Peyer's patch (tissue), 4 donors: ENCODE measurements around the gene PCBP3. TPM values are rescaled to one million over a fixed set of nuclear protein-coding genes. Genes with fewer than 3 reads are reported as not detected.
A peak's percentile ranks its signal among the peaks of the same experiment; 100 is the strongest.

Experiments used
- DNase-seq, 3 donors: peaks; one replicate each; pipeline ENCODE4 v3.0.0-alpha.2; 2017 to 2019
- H3K27ac ChIP-seq, 4 donors: fragments of 200-600 bp; sonication (generic); one replicate each; pipeline ENCODE4 v1.5.1; 2016 to 2019
- H3K27me3 ChIP-seq, 2 donors: fragments of 200-600 bp; sonication (generic); one replicate each; pipeline ENCODE4 v1.5.1; 2019
- H3K36me3 ChIP-seq, 3 donors: fragments of 200-600 bp; sonication (generic); one replicate each; pipeline ENCODE4 v1.5.1; 2016 to 2019
- H3K4me1 ChIP-seq, 4 donors: fragments of 200-600 bp; sonication (generic); one replicate each; pipeline ENCODE4 v1.5.1; 2016 to 2019
- H3K4me3 ChIP-seq, 4 donors: fragments of 200-600 bp; sonication (generic); 1 replicate in 3 of 4; 2 replicates in 1 of 4; pipeline ENCODE4 v1.5.1; 2016 to 2019; ENCODE audit warnings: mild to moderate bottlenecking in 1 of 4
- H3K9me3 ChIP-seq, 4 donors: fragments of 200-600 bp; sonication (generic); one replicate each; pipeline ENCODE4 v1.5.1; 2016 to 2019; ENCODE audit warnings: mild to moderate bottlenecking in 1 of 4
- CTCF ChIP-seq, 6 experiments: fragments of 450-650 bp in 4 of 6; fragments of 200-600 bp in 2 of 6; sonication (generic) in 1 of 6; IDR thresholded peaks; one replicate each; pipeline ENCODE4 v1.5.1; 2017 to 2019; ENCODE audit warnings: antibody characterized with exemption in 6 of 6, mild to moderate bottlenecking in 3 of 6, moderate library complexity in 1 of 6
- POLR2A ChIP-seq, 2 donors: fragments of 450-650 bp; IDR thresholded peaks; one replicate each; pipeline ENCODE4 v1.5.1; 2017; ENCODE audit warnings: antibody characterized with exemption in 2 of 2, mild to moderate bottlenecking in 2 of 2, moderate library complexity in 2 of 2
- total RNA-seq, 4 donors: library from RNA; depleted of rRNA; stranded (reverse); fragments of >200 nt; gene quantifications; one replicate each; pipeline ENCODE4 v1.1.0, GENCODE V29; 2016

The PCBP3 gene
- total RNA-seq, 4 donors from 2014 or later = 1.1 to 6.0 (median 4.4) TPM; not detected in 1

- no peak for DNase-seq
- H3K4me1 ChIP-seq = peaks cover 0 to 14% (median 0%) of the 10 kb centered on the region in 4 donors
- H3K4me3 ChIP-seq = no peak overlapping the region
- no peaks in the 10 kb centered on the region for H3K36me3 ChIP-seq
- no peaks in the 10 kb centered on the region for H3K9me3 ChIP-seq
- TF ChIP-seq CTCF (IDR thresholded peaks at IDR 0.05) = no peak
- no peak for TF ChIP-seq POLR2A (IDR thresholded peaks at IDR 0.05)
- no peaks in the 10 kb centered on the region for H3K27me3 ChIP-seq
- no peak overlapping the region for H3K27ac ChIP-seq
Measured at GRCh38 chr21:45887788-45888187, 244.3 kb downstream of the PCBP3 start.

- Histone ChIP-seq H3K36me3 (no peaks in the 10 kb centered on the region), H3K4me1 (peaks cover 0 to 21% (median 0%) of the 10 kb centered on the region in 4 donors), H3K4me3 (no peak overlapping the region), H3K27me3 (no peaks in the 10 kb centered on the region), H3K27ac (no peak overlapping the region), H3K9me3 (no peaks in the 10 kb centered on the region)
- no peak for TF ChIP-seq POLR2A (IDR thresholded peaks at IDR 0.05)
- TF ChIP-seq CTCF (IDR thresholded peaks at IDR 0.05) = no peak
- DNase-seq = no peak
Measured at GRCh38 chr21:45888386-45889009, 245.0 kb downstream of the PCBP3 start.

GRCh38 chr21:45889256-45889655 lies 245.7 kb downstream of the PCBP3 start:
- Histone ChIP-seq H3K9me3 (no peaks in the 10 kb centered on the region), H3K4me3 (no peak overlapping the region), H3K36me3 (no peaks in the 10 kb centered on the region), H3K27ac (peak overlapping the region in 1 of 4 donors; percentile 22), H3K4me1 (peaks cover 0 to 29% (median 0%) of the 10 kb centered on the region in 4 donors), H3K27me3 (no peaks in the 10 kb centered on the region)
- DNase-seq = no peak
- no peak for TF ChIP-seq CTCF (IDR thresholded peaks at IDR 0.05)
- TF ChIP-seq POLR2A (IDR thresholded peaks at IDR 0.05) = no peak

- no peak for DNase-seq
- Histone ChIP-seq H3K4me1 (peaks cover 0 to 29% (median 0%) of the 10 kb centered on the region in 4 donors), H3K36me3 (no peaks in the 10 kb centered on the region), H3K27me3 (no peaks in the 10 kb centered on the region), H3K9me3 (no peaks in the 10 kb centered on the region), H3K4me3 (no peak overlapping the region), H3K27ac (peak overlapping the region in 1 of 4 donors; percentile 22)
- TF ChIP-seq CTCF (IDR thresholded peaks at IDR 0.05) (no peak), POLR2A (IDR thresholded peaks at IDR 0.05) (no peak)
Measured at GRCh38 chr21:45889961-45890360, 246.4 kb downstream of the PCBP3 start.

GRCh38 chr21:45891388-45892155 lies 248.0 kb downstream of the PCBP3 start:
- no peak for TF ChIP-seq CTCF (IDR thresholded peaks at IDR 0.05)
- TF ChIP-seq POLR2A (IDR thresholded peaks at IDR 0.05) = no peak
- no peaks in the 10 kb centered on the region for H3K9me3 ChIP-seq
- H3K4me1 ChIP-seq = peaks cover 0 to 28% (median 0%) of the 10 kb centered on the region in 4 donors
- peak overlapping the region in 1 of 4 donors; percentile 62 for H3K27ac ChIP-seq
- no peak overlapping the region for H3K4me3 ChIP-seq
- no peaks in the 10 kb centered on the region for H3K27me3 ChIP-seq
- no peak for DNase-seq
- H3K36me3 ChIP-seq = no peaks in the 10 kb centered on the region
